NCI-H1930 (cell line): ENCODE data around the gene BCAR3.

Experiments used
- DNase-seq, 2 experiments: peaks; one replicate each; lab custom pipeline; 2025; lab: John Stamatoyannopoulos, UW

The BCAR3 gene

GRCh38 chr1:93681101-93681988, at the start of gene BCAR3:
BCAR3 (minus strand) TSS chr1:93681837; CDS start chr1:93674930, 6,907 bp downstream.
- DNase-seq = peak; percentile 46 to 50

GRCh38 chr1:93730621-93731020, 49.0 kb upstream of the BCAR3 start:
- DNase-seq = no peak

- DNase-seq = no peak
These were observed 48.3 kb upstream of the BCAR3 start for GRCh38 chr1:93729906-93730305.

GRCh38 chr1:93729502-93729901, 47.9 kb upstream of the BCAR3 start:
- no peak for DNase-seq

GRCh38 chr1:93728480-93729131, 47.0 kb upstream of the BCAR3 start:
- no peak for DNase-seq

- DNase-seq = no peak
These were observed 42.2 kb upstream of the BCAR3 start for GRCh38 chr1:93723733-93724270.

- DNase-seq = no peak
These were observed 41.5 kb upstream of the BCAR3 start for GRCh38 chr1:93723110-93723509.

GRCh38 chr1:93722081-93723031, 40.7 kb upstream of the BCAR3 start:
- no peak for DNase-seq

- DNase-seq = no peak
These were observed 39.5 kb upstream of the BCAR3 start for GRCh38 chr1:93720956-93721626.

- no peak for DNase-seq
These were observed 36.0 kb upstream of the BCAR3 start for GRCh38 chr1:93717640-93718039.

- DNase-seq = no peak
These were observed 35.3 kb upstream of the BCAR3 start for GRCh38 chr1:93716941-93717368.

- no peak for DNase-seq
These were observed 34.5 kb upstream of the BCAR3 start for GRCh38 chr1:93716163-93716562.

- DNase-seq = no peak
These were observed 34.0 kb upstream of the BCAR3 start for GRCh38 chr1:93715529-93716126.

- no peak for DNase-seq
These were observed 32.7 kb upstream of the BCAR3 start for GRCh38 chr1:93714356-93714755.

- DNase-seq = no peak
These were observed 31.7 kb upstream of the BCAR3 start for GRCh38 chr1:93713341-93713740.

- DNase-seq = no peak
These were observed 31.1 kb upstream of the BCAR3 start for GRCh38 chr1:93712741-93713140.

GRCh38 chr1:93710499-93711453, 29.1 kb upstream of the BCAR3 start:
- DNase-seq = no peak

GRCh38 chr1:93708734-93709481, 27.3 kb upstream of the BCAR3 start:
- DNase-seq = no peak

GRCh38 chr1:93707956-93708355, 26.3 kb upstream of the BCAR3 start:
- DNase-seq = no peak
